GM21390 (cell line): ENCODE data around the gene RABGAP1.

Experiments used
- ATAC-seq: cut with Tn5 transposase; IDR thresholded peaks from one replicate; pipeline ENCODE4 v1.9.1; 2021; ENCODE audit not compliant: unreplicated experiment

RABGAP1 gene

GRCh38 chr9:123044586-123044985 lies 103.8 kb downstream of the RABGAP1 start:
- ATAC-seq = no peak

GRCh38 chr9:123046406-123047195 lies 105.8 kb downstream of the RABGAP1 start:
- no peak for ATAC-seq

GRCh38 chr9:123048748-123049147 lies 107.9 kb downstream of the RABGAP1 start:
- no peak for ATAC-seq

- ATAC-seq = no peak
Observed at GRCh38 chr9:123049589-123050222, 108.9 kb downstream of the RABGAP1 start.

- no peak for ATAC-seq
Observed at GRCh38 chr9:123053046-123053445, 112.2 kb downstream of the RABGAP1 start.

- ATAC-seq = no peak
Observed at GRCh38 chr9:123053711-123054110, 112.9 kb downstream of the RABGAP1 start.

- no peak for ATAC-seq
Observed at GRCh38 chr9:123058834-123059233, 118.0 kb downstream of the RABGAP1 start.

- no peak for ATAC-seq
Observed at GRCh38 chr9:123059472-123060220, 118.8 kb downstream of the RABGAP1 start.

GRCh38 chr9:123061216-123061615 lies 120.4 kb downstream of the RABGAP1 start:
- ATAC-seq = no peak

GRCh38 chr9:123062351-123063176 lies 121.7 kb downstream of the RABGAP1 start:
- ATAC-seq = no peak

GRCh38 chr9:123063177-123063598 lies 122.4 kb downstream of the RABGAP1 start:
- no peak for ATAC-seq

- ATAC-seq = no peak
Observed at GRCh38 chr9:123063896-123064295, 123.1 kb downstream of the RABGAP1 start.

- ATAC-seq = no peak
Observed at GRCh38 chr9:123064716-123065115, 123.9 kb downstream of the RABGAP1 start.

- no peak for ATAC-seq
Observed at GRCh38 chr9:123065196-123065595, 124.4 kb downstream of the RABGAP1 start.

- ATAC-seq = no peak
Observed at GRCh38 chr9:123067136-123067535, 126.3 kb downstream of the RABGAP1 start.

GRCh38 chr9:123069010-123069481 lies 128.2 kb downstream of the RABGAP1 start:
- ATAC-seq = no peak

- no peak for ATAC-seq
Observed at GRCh38 chr9:123070198-123070597, 129.4 kb downstream of the RABGAP1 start.

- ATAC-seq = no peak
Observed at GRCh38 chr9:123072407-123072995, 131.7 kb downstream of the RABGAP1 start.

GRCh38 chr9:123073441-123073840 lies 132.6 kb downstream of the RABGAP1 start:
- no peak for ATAC-seq

GRCh38 chr9:123073991-123074422 lies 133.2 kb downstream of the RABGAP1 start:
- ATAC-seq = no peak
